Cardiac fibroblast (primary cell): Measurements from ENCODE around the gene PRR35.

Experiments
- DNase-seq, 2 donors: peaks; one replicate each; pipeline versions ENCODE4 v3.0.0 to v3.0.0-alpha.2; 2010; ENCODE audit warnings: low read depth in 2 of 2
- H3K4me3 ChIP-seq, 2 donors: replicated peaks in 1 of 2; 1 replicate in 1 of 2; 2 replicates in 1 of 2; pipeline ENCODE4 v1.5.1; 2011; ENCODE audit warnings: low read depth in 2 of 2, low read length in 2 of 2, mild to moderate bottlenecking in 2 of 2, moderate library complexity in 1 of 2
- TF ChIP-seq, protein P1 (sequence below): IDR thresholded peaks from one replicate; pipeline ENCODE4 v1.5.1; 2011; ENCODE audit warnings: low read depth, mild to moderate bottlenecking, low read length, inconsistent platforms

Gene PRR35

DNA sequence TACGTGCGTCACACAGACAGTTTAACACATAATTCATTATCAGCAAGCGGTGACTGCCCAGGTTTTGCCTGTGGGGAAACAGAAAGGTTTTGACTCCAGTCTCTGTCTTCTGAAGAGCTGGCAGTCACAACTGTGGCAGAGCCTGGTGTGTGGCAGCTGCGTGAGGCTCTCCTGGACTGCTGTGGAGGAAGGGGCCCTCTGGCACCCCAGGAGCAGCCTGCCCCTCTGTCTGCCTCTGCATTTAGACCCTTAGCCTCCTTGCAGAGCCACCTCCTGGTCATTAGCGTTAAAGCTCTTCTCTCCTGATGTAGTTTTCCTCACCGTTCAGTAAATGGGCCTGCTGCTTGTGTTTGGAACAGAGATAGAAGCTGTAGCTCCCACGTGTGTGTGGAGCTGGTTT, 40.6 kb downstream of the PRR35 start:
- no peak overlapping the region for H3K4me3 ChIP-seq
- TF ChIP-seq, protein P1, sequence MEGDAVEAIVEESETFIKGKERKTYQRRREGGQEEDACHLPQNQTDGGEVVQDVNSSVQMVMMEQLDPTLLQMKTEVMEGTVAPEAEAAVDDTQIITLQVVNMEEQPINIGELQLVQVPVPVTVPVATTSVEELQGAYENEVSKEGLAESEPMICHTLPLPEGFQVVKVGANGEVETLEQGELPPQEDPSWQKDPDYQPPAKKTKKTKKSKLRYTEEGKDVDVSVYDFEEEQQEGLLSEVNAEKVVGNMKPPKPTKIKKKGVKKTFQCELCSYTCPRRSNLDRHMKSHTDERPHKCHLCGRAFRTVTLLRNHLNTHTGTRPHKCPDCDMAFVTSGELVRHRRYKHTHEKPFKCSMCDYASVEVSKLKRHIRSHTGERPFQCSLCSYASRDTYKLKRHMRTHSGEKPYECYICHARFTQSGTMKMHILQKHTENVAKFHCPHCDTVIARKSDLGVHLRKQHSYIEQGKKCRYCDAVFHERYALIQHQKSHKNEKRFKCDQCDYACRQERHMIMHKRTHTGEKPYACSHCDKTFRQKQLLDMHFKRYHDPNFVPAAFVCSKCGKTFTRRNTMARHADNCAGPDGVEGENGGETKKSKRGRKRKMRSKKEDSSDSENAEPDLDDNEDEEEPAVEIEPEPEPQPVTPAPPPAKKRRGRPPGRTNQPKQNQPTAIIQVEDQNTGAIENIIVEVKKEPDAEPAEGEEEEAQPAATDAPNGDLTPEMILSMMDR, result peak; percentile 29
- DNase-seq, result peak; percentile 20 to 23

DNA sequence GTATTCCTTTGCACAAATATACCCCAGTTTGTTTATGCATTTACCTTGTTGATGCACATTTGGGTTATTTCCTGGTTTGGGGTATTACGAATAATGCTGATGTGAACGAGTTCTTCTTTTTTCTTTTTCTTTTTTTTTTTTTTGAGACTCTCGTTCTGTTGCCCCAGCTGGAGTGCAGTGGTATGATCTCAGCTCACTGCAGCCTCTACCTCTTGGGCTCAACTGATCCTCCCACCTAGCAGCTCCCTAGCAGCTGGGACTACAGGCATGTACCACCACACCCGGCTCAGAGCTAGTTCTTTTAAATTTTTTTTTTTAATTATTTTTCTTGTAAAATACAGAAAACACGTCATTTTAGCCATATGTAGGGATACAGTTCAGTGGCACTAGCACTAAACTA, 43.7 kb downstream of the PRR35 start:
- DNase-seq, result no peak
- TF ChIP-seq, protein P1, result no peak
- H3K4me3 ChIP-seq, result no peak overlapping the region

DNA sequence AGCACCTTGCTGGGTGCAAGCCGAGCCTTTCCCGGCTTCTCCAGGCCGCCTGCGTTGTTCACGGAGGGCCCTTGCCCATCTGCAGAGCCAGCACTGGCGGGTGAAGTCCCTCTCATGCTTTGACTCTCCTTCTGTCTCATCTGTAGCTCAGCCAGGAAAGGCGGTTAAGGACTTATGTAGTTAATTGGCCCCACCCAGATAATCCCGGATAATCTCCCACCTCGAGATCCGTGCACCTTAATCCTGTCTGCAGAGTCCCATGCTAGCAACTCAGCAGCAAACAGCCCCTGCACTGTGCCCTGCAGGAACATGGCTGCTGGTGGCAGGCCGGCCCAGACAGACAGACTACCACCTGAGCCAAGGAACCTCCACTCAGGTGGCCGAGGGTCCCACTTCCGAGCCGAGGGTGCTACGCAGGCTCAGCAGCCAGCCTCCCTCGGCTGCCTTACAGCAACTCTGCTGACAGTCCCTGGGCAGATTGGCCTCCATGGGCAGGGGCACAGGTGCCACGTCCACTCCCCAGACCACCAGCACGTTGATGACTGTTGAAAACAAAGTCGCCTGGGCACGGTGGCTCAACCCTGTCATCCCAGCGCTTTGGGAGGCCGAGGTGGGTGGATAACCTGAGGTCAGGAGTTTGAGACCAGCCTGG, 46.6 kb downstream of the PRR35 start:
- TF ChIP-seq, protein P1, result no peak
- DNase-seq, result no peak
- no peak overlapping the region for H3K4me3 ChIP-seq

DNA sequence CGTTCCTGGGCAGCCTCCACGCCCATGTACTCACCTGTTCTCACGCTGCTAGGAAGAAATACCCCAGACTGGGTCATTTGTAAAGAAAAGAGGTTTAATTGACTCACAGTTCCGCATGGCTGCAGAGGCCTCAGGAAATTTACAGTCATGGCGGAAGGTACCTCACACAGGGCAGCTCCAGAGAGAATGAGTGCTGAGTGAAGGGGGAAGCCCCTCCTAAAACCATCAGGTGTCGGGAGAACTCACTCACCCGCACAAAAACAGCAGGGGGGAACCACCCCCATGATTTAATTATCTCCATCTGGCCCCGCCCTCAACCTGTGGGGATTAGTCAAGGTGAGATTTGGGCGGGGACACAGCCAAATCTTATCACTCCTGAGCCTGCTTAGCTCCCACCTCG, 47.8 kb downstream of the PRR35 start:
- TF ChIP-seq, protein P1, result no peak
- DNase-seq, result no peak
- no peak overlapping the region for H3K4me3 ChIP-seq

DNA sequence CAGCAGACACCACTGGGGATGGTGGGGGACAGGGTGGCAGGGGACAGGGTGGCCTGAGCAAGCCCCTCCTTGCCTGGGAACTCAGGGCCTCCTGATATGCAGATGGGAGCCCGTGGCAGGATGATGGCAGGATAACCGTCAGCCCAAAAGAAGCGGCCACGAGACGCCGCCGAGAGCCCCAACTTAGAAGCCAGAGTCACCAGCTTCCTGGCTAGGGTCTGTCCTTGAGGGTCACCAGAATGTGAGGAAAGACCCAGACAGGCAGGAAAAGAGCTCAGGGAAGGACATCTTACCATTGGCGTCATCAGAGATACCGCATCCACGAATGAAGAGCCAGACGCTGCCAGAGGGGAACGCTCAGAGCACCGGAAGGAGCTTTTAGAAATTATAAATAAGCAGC, 49.1 kb downstream of the PRR35 start:
- no peak overlapping the region for H3K4me3 ChIP-seq
- DNase-seq, result no peak
- TF ChIP-seq, protein P1, result no peak

DNA sequence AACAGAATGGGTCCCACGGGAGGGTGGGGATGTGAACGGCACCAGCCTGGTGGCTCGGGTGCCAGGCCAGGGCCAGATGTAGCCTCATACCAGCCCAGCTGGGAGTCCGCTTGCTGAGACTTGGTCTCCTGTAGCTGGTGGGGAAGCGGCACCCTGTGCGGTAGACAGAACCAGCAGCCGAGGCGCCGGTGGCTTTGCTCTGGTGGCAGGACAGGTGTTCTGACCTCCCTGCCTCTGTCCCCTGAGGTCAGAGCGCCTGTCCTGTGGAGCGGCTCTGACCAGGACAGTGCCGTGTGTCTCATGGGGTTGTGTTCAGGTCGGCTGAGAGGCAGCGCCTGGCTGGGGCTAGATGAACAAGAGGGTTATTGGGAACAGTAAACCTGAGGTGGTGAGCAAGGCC, 49.8 kb downstream of the PRR35 start:
- TF ChIP-seq, protein P1, result no peak
- no peak overlapping the region for H3K4me3 ChIP-seq
- DNase-seq, result no peak
